Left renal pelvis (tissue), 4 donors: ENCODE measurements around the gene ITGAX. TPM values are rescaled to one million over a fixed set of nuclear protein-coding genes. Genes with fewer than 3 reads are reported as not detected.

Source experiments
- DNase-seq, 4 donors: peaks; one replicate each; pipeline ENCODE4 v3.0.0-alpha.2; 2013; ENCODE audit warnings: low read depth in 4 of 4, low spot score in 3 of 4
- polyA plus RNA-seq, 4 donors: library from polyadenylated mRNA; unstranded; fragments of 120-200 nt; gene quantifications; one replicate each; pipeline ENCODE4 v1.2.1, GENCODE V29; 2013; ENCODE audit not compliant: insufficient read length in 4 of 4

ITGAX gene
- polyA plus RNA-seq, 4 donors: 0.53 to 1.8 (median 1.0) TPM

- DNase-seq: no peak
Measured at GRCh38 chr16:31347445-31347844, 7.5 kb upstream of the ITGAX start.

GRCh38 chr16:31348579-31348978 is 6.4 kb upstream of the ITGAX start:
- DNase-seq: no peak

- DNase-seq: no peak
Measured at GRCh38 chr16:31350275-31351005, 4.5 kb upstream of the ITGAX start.

DNA sequence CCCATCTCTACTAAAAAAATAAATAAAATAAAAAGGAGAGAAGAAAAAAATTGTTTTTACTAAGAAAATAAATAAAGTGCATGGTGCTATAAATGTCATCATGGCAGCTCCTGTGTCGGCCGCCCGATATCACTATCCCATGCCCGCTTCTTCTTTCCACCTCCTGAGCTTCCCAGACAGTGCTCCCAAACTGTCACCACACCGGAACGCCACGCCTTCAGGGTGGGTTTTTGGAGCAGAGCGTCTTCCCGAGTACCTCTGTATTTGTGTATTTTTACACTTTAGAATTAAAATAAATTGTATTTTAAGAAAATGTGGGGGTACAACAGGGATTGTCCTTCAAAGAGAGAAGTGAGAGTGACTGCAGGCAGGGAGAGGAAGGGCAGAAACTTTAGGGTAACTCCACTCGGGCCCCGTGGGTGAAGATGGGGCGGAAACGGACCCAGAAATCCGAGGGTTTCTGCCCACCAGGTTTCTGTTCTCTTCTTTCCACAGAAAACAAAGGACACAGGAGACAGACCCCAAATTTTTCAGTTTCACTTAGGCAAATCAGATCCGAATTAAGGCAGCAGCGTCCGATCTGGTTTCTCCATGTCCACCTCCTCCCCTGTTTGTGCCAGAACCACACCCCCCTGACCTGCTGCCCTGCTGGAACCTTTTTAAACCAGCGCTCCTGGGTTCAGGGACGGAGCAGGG is 3.6 kb upstream of the ITGAX start:
- DNase-seq: no peak

DNA sequence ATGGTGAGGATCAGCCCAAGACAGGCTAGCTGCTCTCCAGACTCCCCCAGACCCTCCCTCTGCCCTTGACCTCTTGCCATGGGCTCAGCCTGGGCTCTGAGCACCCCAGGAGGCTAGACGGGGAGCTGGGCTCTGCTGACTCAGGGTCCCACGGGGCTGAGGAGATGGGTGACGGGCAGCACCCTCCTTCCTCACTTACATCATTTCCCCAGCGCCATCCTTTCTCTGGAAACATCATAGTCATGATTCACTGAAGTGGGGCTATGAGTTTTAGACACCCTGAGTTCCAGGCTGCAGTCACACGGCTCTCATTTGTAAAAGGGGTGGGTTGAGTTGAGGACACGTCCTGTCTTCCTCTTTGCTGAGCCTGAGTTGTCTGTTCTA is 3.0 kb upstream of the ITGAX start:
- no peak for DNase-seq

GRCh38 chr16:31352376-31353115 is 2.4 kb upstream of the ITGAX start:
- DNase-seq: no peak

- no peak for DNase-seq
Measured at GRCh38 chr16:31355431-31356100, 590 bp downstream of the ITGAX start.

GRCh38 chr16:31356566-31357323 is 1.8 kb downstream of the ITGAX start:
- DNase-seq: no peak

DNA sequence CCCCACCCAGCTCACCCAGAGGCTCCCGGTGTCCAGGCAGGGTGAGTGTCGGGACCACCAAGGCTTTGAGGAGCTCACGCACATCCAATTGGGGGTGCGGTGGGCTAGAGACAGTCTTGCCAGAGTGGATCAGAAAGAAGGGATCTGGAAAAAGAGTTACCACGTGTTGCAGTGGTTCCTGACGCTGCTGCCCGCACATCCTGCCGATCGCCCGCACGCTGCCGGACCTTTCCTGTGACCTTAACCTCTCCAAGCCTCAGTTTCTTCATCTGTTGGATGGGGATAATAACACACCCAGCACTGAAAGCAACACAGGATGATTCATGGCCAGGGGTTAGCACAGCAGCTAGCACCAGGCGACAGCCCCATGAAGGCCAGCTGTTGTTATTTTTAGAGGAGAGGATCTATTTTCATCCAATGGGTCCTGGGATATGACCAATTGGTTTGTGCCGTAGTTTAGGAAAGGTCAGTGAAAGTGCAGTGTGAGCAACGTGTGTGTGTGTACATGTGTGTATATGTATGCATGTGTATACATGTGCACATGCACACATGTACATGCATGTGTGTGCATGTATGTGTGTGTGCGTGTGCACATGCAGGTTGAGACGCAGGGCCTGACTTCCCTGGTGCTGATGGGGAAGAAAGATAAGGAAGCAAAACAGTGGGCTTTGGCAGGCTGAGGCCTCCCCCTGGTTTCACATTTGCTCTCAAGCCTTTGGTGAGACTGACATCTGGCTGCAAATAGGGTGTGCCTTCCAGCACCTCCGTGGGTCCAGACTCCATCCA is 2.5 kb downstream of the ITGAX start:
- no peak for DNase-seq

GRCh38 chr16:31360251-31360650 is 5.3 kb downstream of the ITGAX start:
- DNase-seq: no peak

DNA sequence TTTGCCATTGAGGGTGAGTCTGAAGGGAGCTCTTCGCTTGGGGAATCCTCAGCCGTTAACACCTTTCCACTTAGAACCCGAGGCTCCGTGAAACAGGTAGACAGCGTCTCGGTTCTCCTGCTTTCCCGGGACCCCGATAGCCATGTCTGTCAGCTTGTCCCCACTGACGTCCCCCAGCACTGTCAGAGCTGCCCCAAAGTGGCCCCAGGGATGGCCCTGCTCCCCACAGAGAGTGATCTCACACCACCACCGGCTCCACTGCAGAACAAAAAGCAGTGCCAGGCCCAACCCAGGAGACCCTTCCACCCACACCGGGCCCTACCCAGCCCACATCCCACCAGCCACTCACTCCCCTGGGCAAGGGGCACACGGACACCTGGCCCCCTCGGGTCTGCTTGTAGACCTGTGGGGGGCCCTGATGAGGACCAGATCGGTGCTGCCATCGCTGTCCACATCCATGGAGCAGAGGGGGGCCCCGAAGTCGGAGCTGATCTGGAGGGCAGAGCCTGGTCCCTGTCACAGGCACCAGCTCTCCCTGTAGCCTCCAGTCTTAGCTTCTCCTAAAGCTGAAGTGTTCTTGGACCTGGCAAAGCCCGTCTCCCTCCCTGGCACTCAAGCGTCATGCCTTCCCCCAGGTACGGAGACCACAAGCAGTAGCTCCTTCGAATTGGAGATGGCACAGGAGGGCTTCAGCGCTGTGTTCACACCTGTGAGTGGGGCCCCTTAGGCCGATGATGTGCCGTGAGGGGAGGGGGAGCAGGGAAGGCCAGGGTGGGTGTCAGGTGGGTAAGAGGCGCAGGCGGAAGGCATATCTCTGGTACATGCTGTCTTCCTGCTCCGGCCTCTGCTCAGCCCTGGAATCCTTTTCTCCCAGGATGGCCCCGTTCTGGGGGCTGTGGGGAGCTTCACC is 6.5 kb downstream of the ITGAX start:
- DNase-seq: no peak

DNA sequence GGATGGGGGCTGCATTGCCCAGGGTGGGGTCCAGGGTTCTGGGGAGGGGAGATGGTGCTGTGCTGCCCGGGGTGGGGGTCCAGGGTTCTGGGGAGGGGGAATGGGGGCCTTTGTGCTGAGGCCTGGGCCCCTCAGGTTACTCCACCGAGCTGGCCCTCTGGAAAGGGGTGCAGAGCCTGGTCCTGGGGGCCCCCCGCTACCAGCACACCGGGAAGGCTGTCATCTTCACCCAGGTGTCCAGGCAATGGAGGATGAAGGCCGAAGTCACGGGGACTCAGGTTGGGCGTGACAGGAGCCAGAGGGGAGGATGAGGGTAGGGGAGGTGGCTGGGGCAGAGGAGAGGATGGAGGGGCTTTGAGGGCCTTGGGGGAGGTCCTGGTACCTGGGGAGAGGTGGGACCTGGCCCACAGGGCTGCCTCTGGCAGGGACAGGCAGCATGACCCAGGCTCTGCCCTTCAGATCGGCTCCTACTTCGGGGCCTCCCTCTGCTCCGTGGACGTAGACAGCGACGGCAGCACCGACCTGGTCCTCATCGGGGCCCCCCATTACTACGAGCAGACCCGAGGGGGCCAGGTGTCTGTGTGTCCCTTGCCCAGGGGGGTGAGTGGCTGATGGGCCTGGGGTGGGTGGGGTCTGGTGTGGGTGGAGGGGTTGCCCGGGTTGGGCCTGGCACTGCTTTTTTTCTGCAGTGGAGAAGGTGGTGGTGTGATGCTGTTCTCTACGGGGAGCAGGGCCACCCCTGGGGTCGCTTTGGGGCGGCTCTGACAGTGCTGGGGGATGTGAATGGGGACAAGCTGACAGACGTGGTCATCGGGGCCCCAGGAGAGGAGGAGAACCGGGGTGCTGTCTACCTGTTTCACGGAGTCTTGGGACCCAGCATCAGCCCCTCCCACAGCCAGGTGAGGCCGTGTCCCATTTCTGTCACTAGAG is 7.8 kb downstream of the ITGAX start:
- DNase-seq: no peak

GRCh38 chr16:31363721-31364120 is 8.7 kb downstream of the ITGAX start:
- no peak for DNase-seq

DNA sequence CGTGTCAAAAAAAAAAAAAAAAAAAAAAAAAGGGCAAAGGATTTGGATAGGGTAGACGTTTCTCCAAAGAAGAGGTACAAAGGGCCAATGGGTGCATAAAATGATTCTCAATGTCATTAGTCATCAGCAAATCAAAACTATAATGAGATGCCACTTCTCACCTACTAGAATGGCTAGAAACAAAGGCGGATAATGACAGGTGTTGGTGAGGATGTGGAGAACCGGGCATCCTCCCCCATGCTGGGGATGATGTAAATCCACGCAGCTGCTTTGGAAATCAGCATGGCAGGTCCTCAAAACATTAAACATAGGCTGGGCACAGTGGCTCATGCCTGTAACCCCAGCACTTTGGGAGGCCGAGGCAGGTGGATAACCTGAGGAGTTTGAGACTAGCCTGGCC is 9.4 kb downstream of the ITGAX start:
- no peak for DNase-seq

DNA sequence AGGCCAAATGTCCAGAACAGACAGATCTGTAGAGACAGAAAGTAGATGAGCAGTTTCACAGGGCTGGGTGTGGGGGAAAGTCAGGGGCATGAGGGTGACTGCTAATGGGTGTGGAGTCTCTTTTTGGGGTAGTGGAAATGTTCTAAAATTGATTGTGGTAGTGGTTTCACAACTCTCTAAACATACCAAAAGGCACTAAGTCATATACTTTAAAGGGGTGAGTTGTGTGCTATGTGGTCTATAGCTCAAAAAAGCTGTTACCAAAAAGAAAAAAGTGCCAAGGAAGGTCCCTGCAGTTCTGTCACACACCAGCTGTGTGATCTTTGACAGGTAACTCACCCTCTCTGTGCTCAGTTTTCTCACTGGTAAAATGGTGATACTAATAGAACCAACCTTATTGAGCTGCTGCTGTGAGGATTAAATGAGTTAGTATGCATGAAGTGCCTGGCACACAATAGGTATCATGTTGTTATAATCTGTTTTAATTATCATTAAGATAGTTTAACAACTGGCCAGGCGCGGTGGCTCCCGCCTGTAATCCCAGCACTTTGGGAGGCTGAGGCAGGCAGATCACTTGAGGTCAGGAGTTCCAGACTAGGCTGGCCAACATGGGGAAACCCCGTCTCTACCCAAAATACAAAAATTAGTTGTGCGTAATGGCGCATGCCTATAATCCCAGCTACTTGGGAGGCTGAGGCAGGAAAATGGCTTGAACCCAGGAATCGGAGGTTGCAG is 10.3 kb downstream of the ITGAX start:
- DNase-seq: no peak

- no peak for DNase-seq
Measured at GRCh38 chr16:31367853-31368252, 12.9 kb downstream of the ITGAX start.

DNA sequence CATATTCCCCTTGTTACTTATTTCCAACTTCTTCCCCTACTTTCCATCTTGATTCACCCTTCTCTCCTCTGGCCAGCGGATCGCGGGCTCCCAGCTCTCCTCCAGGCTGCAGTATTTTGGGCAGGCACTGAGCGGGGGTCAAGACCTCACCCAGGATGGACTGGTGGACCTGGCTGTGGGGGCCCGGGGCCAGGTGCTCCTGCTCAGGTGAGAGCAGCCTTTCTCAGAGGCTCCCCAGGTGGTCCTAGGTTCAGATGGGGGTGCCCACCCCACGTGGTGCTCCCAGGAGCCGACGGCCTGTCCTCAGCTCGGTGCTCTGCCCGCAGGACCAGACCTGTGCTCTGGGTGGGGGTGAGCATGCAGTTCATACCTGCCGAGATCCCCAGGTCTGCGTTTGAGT is 16.0 kb downstream of the ITGAX start:
- no peak for DNase-seq
